Measurements from ENCODE around the gene ABCG4.

DNA sequence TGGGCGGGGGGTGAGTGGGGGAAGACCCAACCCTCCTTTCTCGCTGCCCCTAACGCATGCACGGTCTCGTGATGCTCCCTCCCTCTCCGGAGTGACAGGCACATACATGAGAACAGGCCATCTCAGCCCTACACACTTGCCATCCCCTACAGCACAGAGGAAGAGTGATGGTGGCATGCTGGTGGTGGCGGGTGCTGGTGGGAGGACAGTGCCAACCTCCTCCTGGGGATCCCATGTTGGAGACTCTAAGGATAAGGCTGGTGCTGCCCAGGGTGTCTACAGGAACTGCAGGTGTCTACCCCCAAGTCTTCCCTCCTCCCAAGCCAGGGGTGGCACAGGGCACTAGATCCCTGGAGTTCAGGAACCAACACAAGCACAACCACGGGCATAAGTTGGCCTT lies 13.0 kb downstream of the ABCG4 start:
- TF ChIP-seq, protein P1, sequence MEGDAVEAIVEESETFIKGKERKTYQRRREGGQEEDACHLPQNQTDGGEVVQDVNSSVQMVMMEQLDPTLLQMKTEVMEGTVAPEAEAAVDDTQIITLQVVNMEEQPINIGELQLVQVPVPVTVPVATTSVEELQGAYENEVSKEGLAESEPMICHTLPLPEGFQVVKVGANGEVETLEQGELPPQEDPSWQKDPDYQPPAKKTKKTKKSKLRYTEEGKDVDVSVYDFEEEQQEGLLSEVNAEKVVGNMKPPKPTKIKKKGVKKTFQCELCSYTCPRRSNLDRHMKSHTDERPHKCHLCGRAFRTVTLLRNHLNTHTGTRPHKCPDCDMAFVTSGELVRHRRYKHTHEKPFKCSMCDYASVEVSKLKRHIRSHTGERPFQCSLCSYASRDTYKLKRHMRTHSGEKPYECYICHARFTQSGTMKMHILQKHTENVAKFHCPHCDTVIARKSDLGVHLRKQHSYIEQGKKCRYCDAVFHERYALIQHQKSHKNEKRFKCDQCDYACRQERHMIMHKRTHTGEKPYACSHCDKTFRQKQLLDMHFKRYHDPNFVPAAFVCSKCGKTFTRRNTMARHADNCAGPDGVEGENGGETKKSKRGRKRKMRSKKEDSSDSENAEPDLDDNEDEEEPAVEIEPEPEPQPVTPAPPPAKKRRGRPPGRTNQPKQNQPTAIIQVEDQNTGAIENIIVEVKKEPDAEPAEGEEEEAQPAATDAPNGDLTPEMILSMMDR (IDR thresholded peaks at IDR 0.05; ENCODE audit: poor library complexity, severe bottlenecking), result no peak
- TF ChIP-seq EZH2 (IDR thresholded peaks at IDR 0.05; ENCODE audit: borderline replicate concordance, insufficient read depth, low read length, poor library complexity, severe bottlenecking) (no peak), POLR2AphosphoS5 (IDR thresholded peaks at IDR 0.05) (no peak), SMC3 (conservative IDR thresholded peaks at IDR 0.05; ENCODE audit: poor library complexity) (no peak), TAF1 (IDR thresholded peaks at IDR 0.05; ENCODE audit: low read depth) (no peak), EP300 (conservative IDR thresholded peaks at IDR 0.05; ENCODE audit: poor library complexity, severe bottlenecking) (no peak), REST (IDR thresholded peaks at IDR 0.05; ENCODE audit: borderline replicate concordance) (no peak)

All from neural cell (in vitro differentiated cells).